NCI-H2196 (cell line): ENCODE results near the gene RPL10A.

Experiments
- DNase-seq: peaks from one replicate; lab custom pipeline; 2025; ENCODE audit not compliant: unreplicated experiment; lab: John Stamatoyannopoulos, UW

RPL10A gene

GRCh38 chr6:35474131-35474941, 6.1 kb downstream of the RPL10A start:
- DNase-seq, result no peak

- no peak for DNase-seq
Measured at GRCh38 chr6:35474942-35475570, 6.9 kb downstream of the RPL10A start.

- DNase-seq, result no peak
Measured at GRCh38 chr6:35475573-35475972, 7.4 kb downstream of the RPL10A start.

- no peak for DNase-seq
Measured at GRCh38 chr6:35476004-35476403, 7.8 kb downstream of the RPL10A start.

GRCh38 chr6:35477028-35477427, 8.8 kb downstream of the RPL10A start:
- no peak for DNase-seq

GRCh38 chr6:35477551-35478179, 9.5 kb downstream of the RPL10A start:
- no peak for DNase-seq

- no peak for DNase-seq
Measured at GRCh38 chr6:35478259-35478658, 10.1 kb downstream of the RPL10A start.

GRCh38 chr6:35480176-35480575, 12.0 kb downstream of the RPL10A start:
- DNase-seq, result no peak

GRCh38 chr6:35481226-35481625, 13.0 kb downstream of the RPL10A start:
- DNase-seq, result no peak

GRCh38 chr6:35483062-35483461, 14.9 kb downstream of the RPL10A start:
- DNase-seq, result no peak

GRCh38 chr6:35483490-35483889, 15.3 kb downstream of the RPL10A start:
- DNase-seq, result no peak

- no peak for DNase-seq
Measured at GRCh38 chr6:35483893-35484645, 15.9 kb downstream of the RPL10A start.

- DNase-seq, result no peak
Measured at GRCh38 chr6:35484921-35485392, 16.8 kb downstream of the RPL10A start.

- DNase-seq, result no peak
Measured at GRCh38 chr6:35485402-35485877, 17.2 kb downstream of the RPL10A start.

GRCh38 chr6:35486005-35486925, 18.1 kb downstream of the RPL10A start:
- no peak for DNase-seq

GRCh38 chr6:35487658-35488516, 19.7 kb downstream of the RPL10A start:
- DNase-seq, result no peak

- DNase-seq, result no peak
Measured at GRCh38 chr6:35488517-35488862, 20.3 kb downstream of the RPL10A start.

GRCh38 chr6:35489066-35489465, 20.9 kb downstream of the RPL10A start:
- no peak for DNase-seq
